GM23248 (cell line): ENCODE measurements around the gene NR4A1. TPM values are rescaled to one million over a fixed set of nuclear protein-coding genes. Genes with fewer than 3 reads are reported as not detected.

Source experiments
- DNase-seq: peaks from one replicate; pipeline ENCODE4 v3.0.0-alpha.2; 2015
- H2AFZ ChIP-seq: fragments of 200-600 bp; sonication (generic); 2 replicates; pipeline ENCODE4 v1.6.1; 2016; ENCODE audit warnings: antibody characterized with exemption
- H3F3A ChIP-seq: fragments of 200-600 bp; sonication (generic); 2 replicates; pipeline ENCODE4 v1.6.1; 2016; ENCODE audit warnings: mild to moderate bottlenecking, antibody characterized with exemption, mixed run types; ENCODE audit not compliant: insufficient read depth
- H3K27ac ChIP-seq: fragments of 200-600 bp; sonication (generic); 2 replicates; pipeline ENCODE4 v1.5.1; 2016; ENCODE audit warnings: mild to moderate bottlenecking
- H3K27me3 ChIP-seq: fragments of 200-600 bp; sonication (generic); replicated peaks from 2 replicates; pipeline ENCODE4 v1.6.1; 2016; ENCODE audit warnings: mild to moderate bottlenecking; ENCODE audit not compliant: insufficient read depth
- H3K36me3 ChIP-seq: fragments of 200-600 bp; sonication (generic); 2 replicates; pipeline ENCODE4 v1.6.1; 2016; ENCODE audit warnings: low read depth, mild to moderate bottlenecking
- H3K4me1 ChIP-seq: fragments of 200-600 bp; sonication (generic); 2 replicates; pipeline ENCODE4 v1.6.1; 2016; ENCODE audit warnings: mild to moderate bottlenecking; ENCODE audit not compliant: insufficient read depth
- H3K4me2 ChIP-seq: fragments of 200-600 bp; sonication (generic); one replicate; pipeline ENCODE4 v1.6.1; 2016; ENCODE audit warnings: mild to moderate bottlenecking; ENCODE audit not compliant: unreplicated experiment
- H3K4me3 ChIP-seq: fragments of 200-600 bp; sonication (generic); 2 replicates; pipeline ENCODE4 v1.5.1; 2016; ENCODE audit warnings: mild to moderate bottlenecking
- H3K79me2 ChIP-seq: fragments of 200-600 bp; sonication (generic); 2 replicates; pipeline ENCODE4 v1.6.1; 2016; ENCODE audit warnings: mild to moderate bottlenecking; ENCODE audit not compliant: insufficient read depth
- H3K9ac ChIP-seq: fragments of 200-600 bp; sonication (generic); 2 replicates; pipeline ENCODE4 v1.6.1; 2016; ENCODE audit warnings: mild to moderate bottlenecking
- H3K9me2 ChIP-seq: fragments of 200-600 bp; sonication (generic); 2 replicates; pipeline ENCODE4 v1.6.1; 2016; ENCODE audit warnings: mixed run types, mild to moderate bottlenecking, moderate library complexity; ENCODE audit not compliant: insufficient read depth
- H3K9me3 ChIP-seq: fragments of 200-600 bp; sonication (generic); one replicate; pipeline ENCODE4 v1.6.1; 2017; ENCODE audit warnings: low read depth
- H4K20me1 ChIP-seq: fragments of 200-600 bp; sonication (generic); 2 replicates; pipeline ENCODE4 v1.6.0; 2016; ENCODE audit not compliant: insufficient read depth
- EZH2 ChIP-seq: fragments of 200-600 bp; sonication (generic); IDR thresholded peaks from 2 replicates; pipeline ENCODE4 v1.6.1; 2018; ENCODE audit warnings: antibody characterized with exemption, mild to moderate bottlenecking; ENCODE audit not compliant: insufficient read depth, poor library complexity, severe bottlenecking
- EZH2phosphoT487 ChIP-seq: fragments of 200-600 bp; sonication (generic); IDR thresholded peaks from 2 replicates; pipeline ENCODE4 v1.6.1; 2018; ENCODE audit warnings: antibody characterized with exemption, moderate library complexity, mild to moderate bottlenecking, low read depth; ENCODE audit not compliant: insufficient read depth
- WGBS, 2 experiments: methylation state at CpG; one replicate each; pipeline ENCODE4 v1.1.6; 2015 to 2017; ENCODE audit warnings: low lambda C conversion rate in 2 of 2, low coverage in 1 of 2; ENCODE audit errors: missing lambda C conversion rate in 2 of 2; 5-methylcytosine and 5-hydroxymethylcytosine counted together
- in situ Hi-C: fragments of 300-500 bp; cut with MboI; formaldehyde crosslinking; loops from 2 replicates; pipeline ENCODE4 v1.15.0; 2020
- polyA plus RNA-seq: library from polyadenylated mRNA; unstranded; fragments of >200 nt; fragmentation: Nextera tagmentation; extraction: Ambion mirVana; gene quantifications from 2 replicates; pipeline ENCODE4 v1.2.1, GENCODE V29; 2016
- total RNA-seq: library from RNA; depleted of rRNA; stranded (reverse); fragments of >200 nt; shearing (Covaris generic); gene quantifications from 2 replicates; pipeline ENCODE4 v1.2.3, GENCODE V29; 2014

The NR4A1 gene
- total and polyA plus RNA-seq, 2 experiments from 2014 or later, result 11.1 to 13.1 TPM

DNA sequence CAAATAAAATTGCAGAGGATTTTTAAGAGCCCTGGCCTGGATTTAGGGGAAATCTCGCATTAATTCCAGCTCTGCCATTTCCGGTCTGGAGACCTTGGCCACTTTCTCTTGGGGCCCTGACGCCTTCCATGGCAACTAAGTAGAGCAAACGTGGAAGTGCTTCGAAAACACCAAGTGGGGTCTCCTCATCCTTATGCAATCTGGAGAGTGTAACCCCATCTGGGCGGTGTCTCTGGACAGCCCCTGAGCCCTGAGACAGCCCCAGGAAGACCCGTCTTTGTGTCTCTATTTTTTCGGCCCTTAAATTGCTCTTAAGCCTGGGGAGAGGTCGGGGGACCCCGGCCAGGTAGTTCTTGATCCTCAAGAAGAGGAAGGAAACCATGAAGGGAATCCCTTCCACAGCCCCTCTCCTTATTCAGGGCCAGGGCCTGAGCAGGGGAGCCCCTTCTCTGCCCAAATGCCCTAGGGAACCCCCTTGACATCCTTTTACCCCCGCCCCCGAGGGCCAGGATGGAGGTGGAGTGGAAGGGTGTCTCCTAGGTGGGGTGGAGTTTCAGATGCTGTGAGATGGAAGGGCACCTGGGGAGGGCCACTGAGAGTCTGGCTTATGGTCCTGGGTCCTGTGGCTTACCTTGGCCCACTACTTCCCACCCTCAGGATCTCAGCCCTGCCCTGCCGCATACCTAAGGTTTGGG lies 17.6 kb upstream of the NR4A1 start:
- Histone ChIP-seq H3K9ac (peak overlapping the region; percentile 89), H3K79me2 (no peaks in the 10 kb centered on the region), H3K4me3 (peak overlapping the region; percentile 64), H3K36me3 (no peaks in the 10 kb centered on the region), H2AFZ (peak overlapping the region; percentile 33; the same call in 1 of the 2 replicates), H3K9me2 (no peaks in the 10 kb centered on the region), H3K9me3 (no peaks in the 10 kb centered on the region), H3K27ac (peak overlapping the region; percentile 94), H3K27me3 (no peaks in the 10 kb centered on the region), H3K4me1 (peaks cover 17% of the 10 kb centered on the region), H3F3A (peaks cover 20% of the 10 kb centered on the region), H3K4me2 (peak overlapping the region; percentile 83), H4K20me1 (no peaks in the 10 kb centered on the region)
- no peak for DNase-seq
- 57 to 65% methylated on average over 13 of the region's 13 CpGs for WGBS, 2 experiments
- TF ChIP-seq EZH2, result no peak
- in situ Hi-C loops, result no loop called here

DNA sequence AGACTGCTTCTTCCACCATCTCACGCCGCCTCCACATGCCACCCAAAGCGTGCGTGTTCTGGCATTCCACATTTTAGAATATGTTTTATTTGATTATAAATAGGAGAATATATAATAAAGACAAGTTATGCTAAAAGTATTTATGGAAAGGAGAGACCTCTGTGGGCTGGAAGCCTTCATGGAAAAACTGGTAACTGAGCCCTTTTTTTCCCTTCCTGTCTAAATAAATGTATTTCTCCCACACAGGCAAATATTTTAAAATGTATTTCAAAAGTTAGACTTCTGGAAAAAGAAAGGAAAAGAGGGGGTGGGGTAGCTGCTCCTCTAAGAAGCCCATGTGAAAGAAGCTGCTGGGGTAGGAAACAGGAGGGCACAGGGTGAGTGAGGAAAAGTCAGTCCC lies 16.1 kb upstream of the NR4A1 start:
- Histone ChIP-seq H3K4me2 (no peak overlapping the region), H3K4me1 (peaks cover 17% of the 10 kb centered on the region), H3K36me3 (no peaks in the 10 kb centered on the region), H3K9me2 (no peaks in the 10 kb centered on the region), H3K27ac (no peak overlapping the region), H3K9ac (no peak overlapping the region), H3K79me2 (peaks cover 6% of the 10 kb centered on the region), H3K27me3 (no peaks in the 10 kb centered on the region), H2AFZ (no peak overlapping the region), H4K20me1 (no peaks in the 10 kb centered on the region), H3K9me3 (no peaks in the 10 kb centered on the region), H3F3A (peaks cover 26% of the 10 kb centered on the region), H3K4me3 (no peak overlapping the region)
- no peak for TF ChIP-seq EZH2phosphoT487
- no peak for TF ChIP-seq EZH2
- in situ Hi-C loops, result no loop called here
- DNase-seq, result no peak
- WGBS, 2 experiments, result 88 to 91% methylated on average over 4 of the region's 4 CpGs

DNA sequence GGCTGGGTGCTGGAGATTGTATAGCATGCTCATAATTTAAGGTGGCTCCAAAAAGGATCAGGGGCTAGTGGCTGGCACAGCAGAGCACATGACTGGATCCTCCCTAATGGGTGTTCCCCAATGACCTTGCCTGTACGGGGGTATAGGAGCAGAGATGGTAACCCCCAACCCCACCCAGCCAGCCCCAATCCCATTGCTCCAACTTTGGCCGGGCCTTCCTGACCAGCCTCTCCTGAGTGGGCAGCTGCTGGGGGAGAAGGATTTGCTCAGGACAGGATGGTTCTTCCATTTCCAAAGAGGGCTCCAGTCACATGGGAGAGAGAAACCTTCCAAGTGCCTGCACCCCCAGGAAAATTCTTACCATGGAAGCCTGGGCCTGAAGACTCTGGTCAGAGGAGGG lies 15.3 kb upstream of the NR4A1 start:
- Histone ChIP-seq H3K4me3 (no peak overlapping the region), H4K20me1 (no peaks in the 10 kb centered on the region), H3K36me3 (no peaks in the 10 kb centered on the region), H3K9me3 (no peaks in the 10 kb centered on the region), H3K4me1 (peaks cover 17% of the 10 kb centered on the region), H3K27me3 (no peaks in the 10 kb centered on the region), H2AFZ (no peak overlapping the region), H3F3A (peaks cover 26% of the 10 kb centered on the region), H3K9ac (0 out of 2 replicates have a peak overlapping the region, but pooled peaks have one; percentile 72), H3K9me2 (no peaks in the 10 kb centered on the region), H3K27ac (peak overlapping the region; percentile 34; the same call in 1 of the 2 replicates), H3K79me2 (peaks cover 6% of the 10 kb centered on the region), H3K4me2 (no peak overlapping the region)
- DNase-seq, result no peak
- TF ChIP-seq EZH2phosphoT487 (no peak), EZH2 (no peak)
- in situ Hi-C loops, result no loop called here
- 85% methylated on average over 2 of the region's 2 CpGs for WGBS, 2 experiments

DNA sequence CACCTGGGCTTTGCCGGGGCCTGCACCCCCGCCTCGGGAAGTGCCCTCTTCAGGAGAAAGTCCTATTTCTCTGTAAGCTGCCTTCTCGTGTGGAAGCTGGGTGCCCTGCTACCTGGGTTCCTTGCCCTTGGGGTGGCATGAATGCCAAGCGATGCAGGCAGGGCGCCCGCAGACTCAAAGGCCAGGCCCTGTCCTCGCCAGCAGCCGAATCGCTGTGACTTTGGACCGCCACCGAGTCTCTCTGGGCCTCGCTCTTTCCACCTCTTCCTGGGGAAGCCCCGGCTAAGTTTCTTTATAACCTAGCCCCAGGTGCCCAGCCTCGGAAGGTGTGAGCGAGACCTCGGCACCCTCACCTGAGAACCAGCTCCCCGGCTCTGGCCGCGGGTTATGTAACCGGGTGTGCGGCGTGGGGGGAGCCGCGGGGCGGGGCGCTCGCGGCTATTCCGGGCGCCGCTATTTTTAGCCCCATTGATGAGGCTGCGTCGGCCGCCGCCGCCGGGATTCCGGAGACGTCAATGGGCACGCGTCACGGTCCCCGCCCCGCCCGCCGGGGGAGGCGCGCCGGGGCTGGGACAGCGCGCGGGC lies 14.6 kb upstream of the NR4A1 start:
- no peaks in the 10 kb centered on the region for H4K20me1 ChIP-seq
- WGBS, 2 experiments, result 19 to 24% methylated on average over 29 to 42 of the region's 53 CpGs
- no peak overlapping the region for H2AFZ ChIP-seq
- no peaks in the 10 kb centered on the region for H3K36me3 ChIP-seq
- TF ChIP-seq EZH2phosphoT487 (no peak), EZH2 (no peak)
- H3K9ac ChIP-seq, result peak overlapping the region; percentile 72
- no peaks in the 10 kb centered on the region for H3K9me2 ChIP-seq
- H3K4me2 ChIP-seq, result peak overlapping the region; percentile 64
- peaks cover 6% of the 10 kb centered on the region for H3K79me2 ChIP-seq
- in situ Hi-C loops, result no loop called here
- no peaks in the 10 kb centered on the region for H3K9me3 ChIP-seq
- DNase-seq, result peak; percentile 96
- peaks cover 26% of the 10 kb centered on the region for H3F3A ChIP-seq
- peak overlapping the region; percentile 57 for H3K4me3 ChIP-seq
- H3K27me3 ChIP-seq, result no peaks in the 10 kb centered on the region
- peaks cover 17% of the 10 kb centered on the region for H3K4me1 ChIP-seq
- H3K27ac ChIP-seq, result peak overlapping the region; percentile 34
